ENCODE results near the gene MOB3B.
A peak's percentile ranks its signal among the peaks of the same experiment; 100 is the strongest.

The MOB3B gene

DNA sequence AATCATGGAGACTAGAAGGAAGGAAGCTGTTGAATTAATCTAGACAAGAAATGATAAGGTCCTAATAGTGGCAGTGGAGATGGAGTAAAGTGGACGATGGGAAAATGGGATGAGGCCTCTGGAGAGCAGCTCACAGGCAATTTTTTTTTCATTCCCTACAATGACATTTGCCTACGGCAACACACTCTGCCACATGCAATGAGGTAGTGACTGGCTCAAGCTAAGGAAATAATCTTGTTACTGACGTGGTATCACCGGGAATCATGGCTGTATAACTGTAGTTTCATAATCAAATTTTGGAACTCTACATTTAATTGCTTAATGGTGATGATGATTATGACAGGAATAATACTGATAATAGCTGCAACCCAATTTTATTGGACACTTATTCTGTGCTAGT is 12.1 kb upstream of the MOB3B start:
- no peak for DNase-seq (ENCODE audit: low spot score)
- FAIRE-seq = no peak

GRCh38 chr9:27540502-27540901 is 10.9 kb upstream of the MOB3B start:
- FAIRE-seq (no peak), DNase-seq (ENCODE audit: low spot score) (no peak)

DNA sequence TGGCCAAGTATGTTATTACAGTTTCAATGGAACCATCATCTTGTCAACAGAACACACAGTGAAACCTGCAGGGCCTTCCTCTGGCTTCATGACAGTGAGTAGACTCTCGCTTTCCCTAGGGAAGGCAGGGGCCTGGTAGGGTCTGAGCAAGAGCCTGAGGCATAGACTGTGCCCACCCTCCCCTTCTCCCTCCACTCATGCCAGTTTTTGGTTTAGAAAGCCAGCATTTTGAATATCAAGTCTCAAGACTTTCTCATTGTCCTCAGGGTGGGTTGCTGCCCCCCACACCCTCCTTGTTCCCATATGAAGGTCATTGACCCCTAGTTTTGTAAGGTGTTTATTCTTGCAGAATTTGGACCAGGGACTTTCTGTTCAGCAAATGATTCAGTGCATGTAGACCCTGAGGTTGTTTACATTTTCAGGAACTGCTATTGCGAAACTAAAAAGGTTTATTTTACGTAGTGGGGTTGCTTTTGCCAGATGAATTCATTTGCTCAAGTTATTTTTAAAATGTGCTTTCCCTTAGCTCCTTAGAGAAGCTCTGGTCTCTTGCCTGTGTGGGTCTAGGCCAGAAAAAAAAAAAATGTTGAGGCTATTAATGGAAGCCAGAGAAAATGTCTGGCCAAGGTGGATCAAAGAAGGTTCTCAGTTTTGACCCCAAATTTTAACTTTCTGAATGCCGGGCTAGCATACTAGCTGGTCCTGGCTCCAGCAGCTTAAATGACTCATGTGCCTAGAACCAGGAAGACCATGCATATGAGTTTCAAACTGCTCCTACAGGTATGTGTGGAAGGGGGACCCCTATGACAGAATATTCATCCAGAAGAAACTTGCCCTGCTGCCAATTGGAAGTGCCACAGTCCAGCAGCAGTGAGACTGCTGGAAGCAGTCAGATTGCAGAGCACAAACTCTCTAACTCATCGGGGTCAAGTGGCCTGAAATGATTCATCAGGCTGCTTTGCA is 10.1 kb upstream of the MOB3B start:
- FAIRE-seq (no peak), DNase-seq (ENCODE audit: low spot score) (no peak)

DNA sequence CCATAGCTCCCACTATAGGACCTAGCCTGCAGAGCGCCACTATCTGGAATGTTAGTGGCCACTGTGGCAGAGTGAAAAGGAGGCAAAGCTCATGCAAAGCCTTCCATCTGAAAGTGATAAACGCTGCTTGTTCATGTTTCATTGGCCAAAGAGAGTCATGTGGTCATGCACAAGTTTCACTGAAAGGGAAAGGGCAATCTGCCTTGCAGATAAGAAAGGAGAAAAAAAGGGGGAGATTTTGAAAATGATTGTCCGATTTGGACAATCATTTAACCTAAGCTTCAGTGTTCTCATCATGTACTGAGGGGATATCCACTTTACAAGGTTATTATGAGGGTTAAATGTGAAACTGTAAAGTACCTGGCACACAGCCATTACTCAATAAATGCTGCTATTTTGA is 9.0 kb upstream of the MOB3B start:
- FAIRE-seq (no peak), DNase-seq (ENCODE audit: low spot score) (no peak)

GRCh38 chr9:27537756-27538155 is 8.1 kb upstream of the MOB3B start:
- FAIRE-seq = no peak
- DNase-seq (ENCODE audit: low spot score) = no peak

DNA sequence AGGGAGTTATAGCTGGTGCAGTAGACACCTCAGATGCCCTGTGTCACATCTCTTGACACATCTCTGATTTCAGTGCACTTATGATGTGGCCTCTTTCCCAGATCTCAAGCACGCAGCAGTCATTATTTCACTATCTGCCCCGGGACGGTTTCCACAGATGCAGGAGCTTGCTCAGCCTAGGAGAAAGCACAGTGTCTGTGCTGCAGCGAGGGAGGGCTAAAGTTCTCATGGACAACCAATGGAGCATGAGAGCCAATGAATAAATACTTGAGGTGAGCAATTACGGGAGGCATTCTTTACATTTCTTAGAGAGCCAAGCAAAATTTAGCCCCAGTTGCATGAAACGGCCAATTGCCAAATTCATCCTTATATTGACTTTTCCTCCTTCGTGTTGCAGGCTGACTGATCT is 7.4 kb upstream of the MOB3B start:
- no peak for DNase-seq (ENCODE audit: low spot score)
- peak; percentile 79 for FAIRE-seq

DNA sequence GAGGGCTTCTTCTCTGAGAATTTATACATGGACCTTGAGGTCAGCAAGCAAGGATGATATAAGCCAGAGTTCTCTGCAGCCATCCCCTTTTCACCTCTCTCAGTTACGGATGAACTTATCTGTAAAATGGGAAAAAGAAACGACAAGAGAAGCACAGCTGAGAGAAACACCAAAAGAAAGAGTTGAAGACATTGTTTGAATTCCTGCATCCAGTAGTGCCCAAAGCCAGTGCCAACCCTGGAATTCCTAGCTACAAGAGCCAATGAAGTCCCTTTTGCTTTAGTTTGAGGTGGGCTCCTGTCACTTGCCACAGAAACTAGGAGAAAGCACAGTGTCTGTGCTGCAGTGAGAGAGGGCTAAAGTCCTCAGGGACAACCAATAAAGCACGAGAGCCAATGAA is 6.6 kb upstream of the MOB3B start:
- no peak for FAIRE-seq
- DNase-seq (ENCODE audit: low spot score) = no peak

DNA sequence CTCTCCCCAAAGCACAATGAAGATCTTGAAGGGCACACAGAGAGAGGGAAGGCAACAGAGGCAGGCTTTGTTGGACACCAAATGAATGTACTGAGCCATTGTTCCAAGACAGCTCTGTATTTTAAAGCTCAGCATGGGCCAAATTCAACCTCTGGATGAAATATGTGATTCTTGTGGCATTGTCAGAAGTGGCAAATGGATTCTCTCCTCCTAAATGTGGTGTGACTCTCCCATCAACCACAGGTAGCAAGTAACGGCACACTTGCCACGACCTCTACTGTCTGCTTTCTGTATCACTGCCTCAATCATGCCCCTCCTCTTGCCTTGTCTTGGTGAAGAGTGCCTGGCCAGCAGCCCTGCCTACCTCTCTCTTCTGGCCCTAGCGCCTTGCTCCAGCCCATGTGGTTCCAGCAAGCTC is 6.1 kb upstream of the MOB3B start:
- DNase-seq (ENCODE audit: low spot score) = peak; percentile 42
- FAIRE-seq = peak; percentile 79

GRCh38 chr9:27534658-27535209 is 5.1 kb upstream of the MOB3B start:
- FAIRE-seq (peak; percentile 35), DNase-seq (ENCODE audit: low spot score) (no peak)

DNA sequence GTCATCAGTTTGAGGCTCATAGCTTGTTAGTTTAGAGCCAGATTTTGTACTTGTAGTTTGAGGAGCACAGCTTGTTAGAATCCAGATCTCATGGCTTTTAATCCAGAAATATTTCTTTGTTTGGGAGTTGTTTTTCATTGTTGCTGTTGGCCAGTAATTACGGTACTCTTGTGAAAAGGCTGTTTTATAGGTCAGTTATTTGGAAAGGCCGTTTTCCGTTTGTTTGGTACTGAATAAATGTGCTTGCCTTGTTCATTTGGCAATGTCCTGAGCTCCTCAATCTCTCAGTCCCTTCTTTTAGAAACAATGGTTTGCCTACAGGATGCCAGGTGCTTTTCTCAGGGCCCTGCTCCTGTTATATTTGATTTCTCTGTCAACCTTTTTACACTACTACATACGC is 4.5 kb upstream of the MOB3B start:
- FAIRE-seq = no peak
- DNase-seq (ENCODE audit: low spot score) = no peak

DNA sequence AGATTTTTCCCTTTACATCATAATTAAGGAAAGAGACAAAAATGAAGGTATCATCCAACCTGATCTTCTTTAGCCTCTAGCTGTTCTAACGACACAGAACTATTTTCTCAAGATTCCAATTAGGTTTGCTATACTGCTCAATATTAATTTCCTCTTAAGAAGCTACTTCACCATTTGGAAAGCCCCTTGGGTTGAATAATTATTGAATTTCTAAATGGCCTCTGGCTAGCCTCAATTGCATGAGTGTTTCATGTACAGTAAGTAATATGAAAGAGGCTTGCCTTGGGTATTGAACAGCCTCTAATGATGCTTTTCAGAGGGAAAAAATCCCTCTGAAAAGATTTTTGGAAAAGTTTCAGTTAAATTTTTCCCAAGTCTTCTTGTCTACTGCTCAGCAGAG is 3.7 kb upstream of the MOB3B start:
- no peak for FAIRE-seq
- no peak for DNase-seq (ENCODE audit: low spot score)

GRCh38 chr9:27532046-27532445 is 2.4 kb upstream of the MOB3B start:
- no peak for DNase-seq (ENCODE audit: low spot score)
- no peak for FAIRE-seq

DNA sequence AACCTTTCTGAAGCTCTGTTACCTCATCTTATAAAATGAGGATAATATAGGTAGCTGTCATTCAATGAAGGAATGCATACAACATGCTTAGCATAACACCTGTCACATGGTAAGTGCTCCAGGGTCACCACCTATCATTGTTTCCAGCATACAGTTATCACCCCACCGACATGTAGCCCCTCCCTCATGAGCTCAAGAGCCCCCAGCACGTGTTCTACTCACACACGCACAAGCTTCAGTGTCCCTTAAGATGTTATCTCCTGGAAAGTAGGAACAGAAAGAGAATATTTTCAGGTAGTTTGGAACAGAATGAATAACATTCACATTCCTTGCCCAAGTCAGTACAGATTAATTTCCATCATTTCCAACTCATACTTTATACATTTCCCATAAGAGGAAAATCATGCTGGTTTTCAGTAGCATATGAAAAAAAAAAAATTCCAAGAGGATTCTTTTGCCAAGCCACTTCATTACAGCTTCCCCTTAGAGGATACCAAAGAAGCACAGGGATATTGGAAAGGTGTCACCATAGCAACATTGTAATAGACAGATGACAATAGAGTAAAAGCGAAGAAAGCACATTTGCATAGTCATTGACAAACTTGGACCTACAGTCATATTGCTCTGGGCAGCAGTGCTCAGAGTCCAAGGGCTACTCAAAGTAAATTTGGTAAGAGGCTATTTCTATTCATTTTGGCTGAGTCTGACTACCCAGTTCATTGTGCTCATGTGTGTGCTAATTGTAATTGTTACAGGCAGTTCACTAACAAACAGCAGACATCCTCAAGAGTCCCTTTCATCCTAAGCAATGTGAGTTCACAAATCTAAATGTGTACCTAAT is 1.5 kb upstream of the MOB3B start:
- peak; percentile 23 for FAIRE-seq
- no peak for DNase-seq (ENCODE audit: low spot score)

GRCh38 chr9:27528886-27529315 is 713 bp downstream of the MOB3B start:
- DNase-seq (ENCODE audit: low spot score) (no peak), FAIRE-seq (no peak)

GRCh38 chr9:27528076-27528885 is 1.3 kb downstream of the MOB3B start:
- FAIRE-seq = peak; percentile 67
- DNase-seq (ENCODE audit: low spot score) = no peak

DNA sequence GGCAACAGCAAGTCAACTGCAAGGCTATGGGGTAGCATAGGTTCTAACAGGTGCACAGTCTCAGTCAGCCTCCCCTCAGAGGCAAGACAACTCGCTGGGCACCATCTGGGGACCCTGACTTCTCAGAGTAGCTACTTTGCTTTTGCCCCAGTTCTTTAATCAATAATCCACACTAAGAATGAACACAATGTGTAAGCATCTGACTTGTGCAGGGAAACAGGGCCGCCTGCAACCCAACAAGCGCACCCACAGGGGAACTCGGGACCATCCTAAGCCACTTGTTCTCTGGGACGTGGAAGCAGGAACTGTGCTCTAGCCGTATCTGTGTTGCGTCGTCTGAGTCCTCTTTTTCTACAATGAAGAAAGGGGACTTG is 1.9 kb downstream of the MOB3B start:
- no peak for FAIRE-seq
- DNase-seq (ENCODE audit: low spot score) = no peak

GRCh38 chr9:27524236-27524635 is 5.4 kb downstream of the MOB3B start, which contains the start of gene IFNK:
Gene IFNK (plus strand): TSS chr9:27524290. CDS start chr9:27524337, 47 bp downstream.
- FAIRE-seq (peak; percentile 42), DNase-seq (ENCODE audit: low spot score) (no peak)

- FAIRE-seq (peak; percentile 55), DNase-seq (ENCODE audit: low spot score) (no peak)
Observed at GRCh38 chr9:27523141-27523540, 6.5 kb downstream of the MOB3B start.

DNA sequence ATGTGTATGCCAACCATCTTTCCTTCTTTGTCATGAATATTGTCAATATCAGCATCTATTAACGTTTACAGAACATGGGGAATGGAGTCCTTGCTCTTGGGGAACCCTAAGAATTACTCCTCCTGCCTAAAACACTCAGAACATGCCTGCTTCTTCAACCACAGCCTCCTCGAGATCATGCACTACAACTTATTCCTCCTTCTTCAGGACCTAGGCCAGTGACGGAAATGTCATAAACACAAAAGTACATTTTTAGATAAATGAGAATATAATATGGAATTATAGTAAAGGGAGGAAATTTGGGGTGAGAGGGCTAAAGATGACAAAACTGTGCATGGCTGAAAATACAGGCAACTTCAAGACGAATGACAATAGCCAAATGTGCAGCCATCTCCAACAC is 8.6 kb downstream of the MOB3B start:
- FAIRE-seq = no peak
- no peak for DNase-seq (ENCODE audit: low spot score)

- no peak for DNase-seq (ENCODE audit: low spot score)
- FAIRE-seq = peak; percentile 93
Observed at GRCh38 chr9:27519466-27520465, 9.8 kb downstream of the MOB3B start.
